ENCODE measurements around the gene ELAVL2.

The ELAVL2 gene

DNA sequence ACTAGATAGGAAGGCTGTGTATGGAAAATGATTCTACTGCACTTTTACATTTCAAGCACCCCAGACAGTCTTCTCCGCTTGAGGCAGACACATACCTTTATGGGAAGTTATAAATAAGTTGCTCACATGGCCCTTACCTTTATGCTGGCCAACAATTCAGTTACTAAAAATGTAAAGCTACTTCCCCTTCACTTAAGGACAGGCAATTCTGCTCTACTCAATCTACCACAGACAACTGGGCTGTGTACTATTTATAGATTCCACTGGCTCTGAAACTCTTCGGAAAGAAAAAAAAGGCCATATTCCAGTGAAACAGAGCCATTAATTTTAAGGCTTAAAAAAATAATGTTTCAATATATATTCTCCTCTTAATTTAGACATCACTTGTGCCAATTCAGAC, 59.4 kb downstream of the ELAVL2 start:
- Mint-ChIP-seq H3K4me1 (ENCODE audit: low read depth) (no peaks in the 10 kb centered on the region), H3K27ac (no peak overlapping the region)

GRCh38 chr9:23765561-23765960, 60.5 kb downstream of the ELAVL2 start:
- Mint-ChIP-seq H3K36me3 (ENCODE audit: low read depth) (no peaks in the 10 kb centered on the region), H3K27ac (no peak overlapping the region), H3K9me3 (peaks cover 10% of the 10 kb centered on the region), H3K4me3 (no peak overlapping the region), H3K27me3 (ENCODE audit: low read depth) (no peaks in the 10 kb centered on the region), H3K4me1 (ENCODE audit: low read depth) (no peaks in the 10 kb centered on the region)

More for the DNA sequence above, 59.4 kb downstream of the ELAVL2 start:
- peaks cover 10% of the 10 kb centered on the region for H3K9me3 Mint-ChIP-seq
- H3K36me3 Mint-ChIP-seq (ENCODE audit: low read depth) = no peaks in the 10 kb centered on the region
- H3K27me3 Mint-ChIP-seq (ENCODE audit: low read depth) = no peaks in the 10 kb centered on the region
- H3K4me3 Mint-ChIP-seq = no peak overlapping the region

DNA sequence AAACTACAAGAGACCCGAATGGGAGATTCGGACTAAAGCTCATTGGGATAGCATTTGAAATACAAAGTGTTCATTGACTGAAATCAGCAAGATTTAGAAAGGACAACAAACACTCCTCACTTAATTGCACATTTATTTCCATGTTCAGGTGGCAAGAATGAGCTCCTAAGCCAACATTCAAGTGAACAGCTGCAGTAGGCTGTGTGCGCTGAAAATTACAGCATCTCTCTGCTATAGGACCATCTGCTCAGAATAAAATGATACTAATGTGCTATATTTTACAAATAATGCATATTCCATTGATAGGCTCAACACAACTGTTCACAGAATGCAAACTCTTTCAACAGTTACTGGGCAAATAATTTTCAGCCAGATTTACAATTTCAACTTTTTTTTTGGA, 61.8 kb downstream of the ELAVL2 start:
- Mint-ChIP-seq H3K36me3 (ENCODE audit: low read depth) (no peaks in the 10 kb centered on the region), H3K27me3 (ENCODE audit: low read depth) (no peaks in the 10 kb centered on the region), H3K4me1 (ENCODE audit: low read depth) (no peaks in the 10 kb centered on the region), H3K9me3 (peaks cover 7% of the 10 kb centered on the region), H3K27ac (no peak overlapping the region), H3K4me3 (no peak overlapping the region)

DNA sequence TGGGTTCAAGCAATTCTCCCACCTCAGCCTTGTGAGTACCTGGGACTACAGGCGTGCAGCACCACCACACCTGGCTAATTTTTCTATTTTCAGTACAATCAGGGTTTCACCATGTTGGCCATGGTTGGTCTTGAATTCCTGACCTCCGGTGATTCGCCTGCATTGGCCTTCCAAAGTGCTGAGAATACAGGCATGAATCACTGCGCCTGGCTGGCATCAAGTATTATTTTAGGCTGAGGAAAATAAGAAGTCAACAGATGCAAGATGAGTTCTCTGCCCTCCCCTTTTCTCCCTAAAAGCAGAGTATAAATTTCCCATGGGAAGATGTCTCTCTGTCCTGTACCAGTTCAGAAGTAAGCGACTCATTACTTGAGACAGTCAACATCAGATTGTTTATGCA, 71.5 kb downstream of the ELAVL2 start:
- Mint-ChIP-seq H3K36me3 (ENCODE audit: low read depth) (no peaks in the 10 kb centered on the region), H3K27me3 (ENCODE audit: low read depth) (no peaks in the 10 kb centered on the region), H3K9me3 (peaks cover 10% of the 10 kb centered on the region), H3K4me3 (no peak overlapping the region), H3K4me1 (ENCODE audit: low read depth) (no peaks in the 10 kb centered on the region), H3K27ac (no peak overlapping the region)

GRCh38 chr9:23752859-23753258, 73.2 kb downstream of the ELAVL2 start:
- Mint-ChIP-seq H3K9me3 (peaks cover 14% of the 10 kb centered on the region), H3K27ac (no peak overlapping the region), H3K4me1 (ENCODE audit: low read depth) (no peaks in the 10 kb centered on the region), H3K4me3 (no peak overlapping the region), H3K36me3 (ENCODE audit: low read depth) (no peaks in the 10 kb centered on the region), H3K27me3 (ENCODE audit: low read depth) (no peaks in the 10 kb centered on the region)

GRCh38 chr9:23751633-23752032, 74.4 kb downstream of the ELAVL2 start:
- Mint-ChIP-seq H3K36me3 (ENCODE audit: low read depth) (no peaks in the 10 kb centered on the region), H3K27me3 (ENCODE audit: low read depth) (no peaks in the 10 kb centered on the region), H3K4me3 (no peak overlapping the region), H3K4me1 (ENCODE audit: low read depth) (no peaks in the 10 kb centered on the region), H3K9me3 (peaks cover 14% of the 10 kb centered on the region), H3K27ac (no peak overlapping the region)

DNA sequence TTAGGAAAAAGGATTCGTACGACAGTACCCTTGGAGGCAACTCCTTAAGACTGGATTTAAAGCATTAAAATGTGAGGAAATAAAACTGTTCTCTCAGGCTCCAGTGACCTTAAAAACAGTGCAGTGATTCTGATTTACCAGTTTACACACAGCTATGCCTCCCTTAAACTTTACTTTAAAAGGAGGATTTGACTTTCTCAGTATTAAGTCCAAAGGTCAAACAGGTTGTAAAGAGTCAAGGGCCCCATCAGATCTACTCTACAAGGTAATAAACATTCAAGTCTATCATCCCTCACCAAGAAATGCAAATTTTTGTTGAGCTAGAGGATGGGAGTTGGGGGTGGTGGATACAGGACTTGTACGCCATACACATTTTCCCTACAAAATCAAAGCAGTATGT, 75.2 kb downstream of the ELAVL2 start:
- Mint-ChIP-seq H3K27ac (no peak overlapping the region), H3K4me1 (ENCODE audit: low read depth) (no peaks in the 10 kb centered on the region), H3K4me3 (no peak overlapping the region), H3K9me3 (peaks cover 14% of the 10 kb centered on the region), H3K27me3 (ENCODE audit: low read depth) (no peaks in the 10 kb centered on the region), H3K36me3 (ENCODE audit: low read depth) (no peaks in the 10 kb centered on the region)

GRCh38 chr9:23747088-23748075, 78.7 kb downstream of the ELAVL2 start:
- Mint-ChIP-seq H3K27me3 (ENCODE audit: low read depth) (no peaks in the 10 kb centered on the region), H3K4me1 (ENCODE audit: low read depth) (no peaks in the 10 kb centered on the region), H3K9me3 (peaks cover 8% of the 10 kb centered on the region), H3K27ac (no peak overlapping the region), H3K36me3 (ENCODE audit: low read depth) (no peaks in the 10 kb centered on the region), H3K4me3 (no peak overlapping the region)

- Mint-ChIP-seq H3K27me3 (ENCODE audit: low read depth) (no peaks in the 10 kb centered on the region), H3K9me3 (peaks cover 15% of the 10 kb centered on the region), H3K4me3 (no peak overlapping the region), H3K27ac (no peak overlapping the region), H3K4me1 (ENCODE audit: low read depth) (no peaks in the 10 kb centered on the region), H3K36me3 (ENCODE audit: low read depth) (no peaks in the 10 kb centered on the region)
These were observed 79.7 kb downstream of the ELAVL2 start for GRCh38 chr9:23746317-23746716.

DNA sequence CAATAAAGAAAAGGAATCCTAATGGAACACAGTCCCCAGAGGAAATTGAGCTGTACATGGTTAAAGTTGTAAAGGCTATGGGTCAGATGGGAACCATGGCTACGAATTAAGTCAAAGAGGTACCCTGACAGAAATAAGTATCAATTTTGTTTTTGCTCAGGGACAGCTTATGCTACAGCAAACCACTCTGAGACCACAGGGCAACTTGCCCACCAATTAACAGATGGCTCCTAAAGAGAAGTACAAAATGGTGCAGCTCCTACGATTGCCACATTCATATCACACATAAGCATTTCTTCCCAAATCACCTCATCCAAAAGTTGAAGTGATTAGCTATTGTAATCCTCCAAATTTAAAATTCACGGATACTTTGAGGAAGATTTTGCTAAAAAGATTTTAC, 83.0 kb downstream of the ELAVL2 start:
- no peak overlapping the region for H3K27ac Mint-ChIP-seq
- H3K4me1 Mint-ChIP-seq (ENCODE audit: low read depth) = no peaks in the 10 kb centered on the region
- H3K4me3 Mint-ChIP-seq = no peak overlapping the region
- H3K9me3 Mint-ChIP-seq = peaks cover 19% of the 10 kb centered on the region
- no peaks in the 10 kb centered on the region for H3K36me3 Mint-ChIP-seq (ENCODE audit: low read depth)
- H3K27me3 Mint-ChIP-seq (ENCODE audit: low read depth) = no peaks in the 10 kb centered on the region

GRCh38 chr9:23741351-23741750, 84.7 kb downstream of the ELAVL2 start:
- H3K27ac Mint-ChIP-seq = no peak overlapping the region

DNA sequence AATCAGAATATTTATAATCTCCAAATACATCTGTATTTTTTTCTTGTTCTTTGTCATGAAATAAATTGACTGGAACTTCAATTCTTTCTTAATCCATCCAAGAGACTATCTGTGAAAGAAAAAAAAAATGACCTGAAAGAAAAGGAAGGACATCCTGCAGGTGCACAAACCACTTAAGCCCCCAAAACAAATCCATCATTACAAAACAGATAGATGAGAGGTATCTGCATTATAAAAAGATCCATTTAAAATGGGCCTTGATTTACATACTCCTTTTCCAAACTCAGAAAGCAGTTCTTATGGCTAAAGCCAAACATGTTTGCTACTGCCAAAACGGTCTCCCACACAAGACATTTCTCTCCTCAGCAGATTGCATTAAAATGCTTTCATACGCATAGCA, 85.5 kb downstream of the ELAVL2 start:
- Mint-ChIP-seq H3K27ac (no peak overlapping the region), H3K36me3 (ENCODE audit: low read depth) (no peaks in the 10 kb centered on the region), H3K9me3 (peaks cover 22% of the 10 kb centered on the region), H3K4me1 (ENCODE audit: low read depth) (no peaks in the 10 kb centered on the region), H3K27me3 (ENCODE audit: low read depth) (no peaks in the 10 kb centered on the region), H3K4me3 (no peak overlapping the region)

More at GRCh38 chr9:23741351-23741750, 84.7 kb downstream of the ELAVL2 start:
- Mint-ChIP-seq H3K4me3 (no peak overlapping the region), H3K9me3 (peaks cover 20% of the 10 kb centered on the region), H3K27me3 (ENCODE audit: low read depth) (no peaks in the 10 kb centered on the region), H3K36me3 (ENCODE audit: low read depth) (no peaks in the 10 kb centered on the region), H3K4me1 (ENCODE audit: low read depth) (no peaks in the 10 kb centered on the region)

- Mint-ChIP-seq H3K36me3 (ENCODE audit: low read depth) (no peaks in the 10 kb centered on the region), H3K27ac (no peak overlapping the region), H3K27me3 (ENCODE audit: low read depth) (no peaks in the 10 kb centered on the region), H3K4me3 (no peak overlapping the region), H3K9me3 (peaks cover 24% of the 10 kb centered on the region), H3K4me1 (ENCODE audit: low read depth) (no peaks in the 10 kb centered on the region)
These were observed 86.3 kb downstream of the ELAVL2 start for GRCh38 chr9:23739753-23740152.

GRCh38 chr9:23736293-23736692, 89.7 kb downstream of the ELAVL2 start:
- Mint-ChIP-seq H3K27ac (no peak overlapping the region), H3K27me3 (ENCODE audit: low read depth) (no peaks in the 10 kb centered on the region), H3K4me3 (no peak overlapping the region), H3K36me3 (ENCODE audit: low read depth) (no peaks in the 10 kb centered on the region), H3K4me1 (ENCODE audit: low read depth) (no peaks in the 10 kb centered on the region), H3K9me3 (peaks cover 22% of the 10 kb centered on the region)

GRCh38 chr9:23733495-23734078, 92.5 kb downstream of the ELAVL2 start:
- Mint-ChIP-seq H3K4me3 (no peak overlapping the region), H3K27ac (no peak overlapping the region), H3K4me1 (ENCODE audit: low read depth) (no peaks in the 10 kb centered on the region), H3K36me3 (ENCODE audit: low read depth) (no peaks in the 10 kb centered on the region), H3K9me3 (peaks cover 17% of the 10 kb centered on the region), H3K27me3 (ENCODE audit: low read depth) (no peaks in the 10 kb centered on the region)

All from T-helper 1 cell treated with Interleukin-12 subunit alpha and Interleukin-12 subunit beta and Interleukin-4 antibody, amounts not matched to agents 30 μg/mL and 1 μg/mL, for 36 hours (primary cell).